ENCODE measurements around the gene RFT1. TPM values are rescaled to one million over a fixed set of nuclear protein-coding genes. Genes with fewer than 3 reads are reported as not detected.

Gene RFT1
- total and polyA plus RNA-seq, 2 donors (not counting 3 experiments of a cell fraction or from before 2014, with no cell fraction given), result 29.8 to 39.9 TPM

GRCh38 chr3:53132347-53132746 is 2.1 kb upstream of the RFT1 start:
- H3K27ac ChIP-seq (ENCODE audit: insufficient read depth, low read depth, low read length), result no peak overlapping the region
- H3K36me3 ChIP-seq (ENCODE audit: control insufficient read depth in 2 of 2, extremely low read depth in 1 of 2, insufficient read depth in 2 of 2, low read length in 2 of 2), result no peaks in the 10 kb centered on the region
- H3K4me1 ChIP-seq (ENCODE audit: control insufficient read depth, extremely low read depth, insufficient read depth, low read length), result peaks cover 14% of the 10 kb centered on the region
- H3K9ac ChIP-seq (replicated peaks; ENCODE audit: extremely low read depth, insufficient read depth, low read length), result no peak overlapping the region
- no TSS peak for BruUV-seq (replicated peaks)
- no peak for TF ChIP-seq POLR2A (IDR thresholded peaks at IDR 0.05; ENCODE audit: low read depth, low read length)
- no peak for TF ChIP-seq CTCF (IDR thresholded peaks at IDR 0.05; ENCODE audit: extremely low read depth in 1 of 2, insufficient read depth in 1 of 2, low read depth in 1 of 2, low read length in 2 of 2)
- no peak for TF ChIP-seq GATA2 (IDR thresholded peaks at IDR 0.05; ENCODE audit: insufficient read depth, insufficient read length, low read depth, low read length)
- no peak for TF ChIP-seq MYC (IDR thresholded peaks at IDR 0.05; ENCODE audit: low read depth, low read length)
- no peak for TF ChIP-seq FOS (IDR thresholded peaks at IDR 0.05; ENCODE audit: borderline replicate concordance, insufficient read depth, low read length)
- no peak for TF ChIP-seq EZH2 (IDR thresholded peaks at IDR 0.05; ENCODE audit: borderline replicate concordance, low read depth, low read length, severe bottlenecking)
- no peak for TF ChIP-seq JUN (IDR thresholded peaks at IDR 0.05; ENCODE audit: borderline replicate concordance, insufficient read depth, insufficient read length, low read depth)
- TF ChIP-seq, protein P1, sequence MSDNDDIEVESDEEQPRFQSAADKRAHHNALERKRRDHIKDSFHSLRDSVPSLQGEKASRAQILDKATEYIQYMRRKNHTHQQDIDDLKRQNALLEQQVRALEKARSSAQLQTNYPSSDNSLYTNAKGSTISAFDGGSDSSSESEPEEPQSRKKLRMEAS (IDR thresholded peaks at IDR 0.05; ENCODE audit: insufficient read depth, insufficient read length), result no peak
- TF ChIP-seq POLR2AphosphoS5 (IDR thresholded peaks at IDR 0.05; ENCODE audit: insufficient read depth, low read depth, low read length), result no peak
- FAIRE-seq, result peak; percentile 59
- no peak for DNase-seq (ENCODE audit: low read depth, low spot score)
- no peaks in the 10 kb centered on the region for H3K27me3 ChIP-seq (ENCODE audit: control insufficient read depth in 2 of 2, insufficient read depth in 2 of 2, low read length in 2 of 2)
- POLR2A ChIA-PET, result no interaction called here
- H4K20me1 ChIP-seq (replicated peaks; ENCODE audit: control insufficient read depth, extremely low read depth, insufficient read depth, low read length), result no peaks in the 10 kb centered on the region
- dilution Hi-C loops (cut with MboI; ENCODE audit: extremely low pct_ligation_motif_present, low sequenced_read_pairs), result no loop called here
- H3K9me3 ChIP-seq (replicated peaks; ENCODE audit: control insufficient read depth, insufficient read depth, low read length), result no peaks in the 10 kb centered on the region
- no peaks in the 10 kb centered on the region for H3K9me1 ChIP-seq (replicated peaks; ENCODE audit: control insufficient read depth, extremely low read depth, insufficient read depth, low read length)
- CTCF ChIA-PET, result interaction anchor here (0.7 to 8.0 kb wide), 7 partner anchors 12 to 65 kb away, joined by 3 to 199 read pairs (median 3); partner anchors contain the start of gene PRKCD
- intact Hi-C loops (cut with micrococcal nuclease), result no loop called here
- peaks cover 16% of the 10 kb centered on the region for H3K79me2 ChIP-seq (ENCODE audit: control insufficient read depth, insufficient read depth, low read length)
- no peak overlapping the region for H3K4me2 ChIP-seq (ENCODE audit: insufficient read depth, low read length)
- H2AFZ ChIP-seq (ENCODE audit: low read depth, low read length), result no peak overlapping the region
- no peak overlapping the region for H3K4me3 ChIP-seq (replicated peaks in 1 of 3; ENCODE audit: insufficient read depth in 1 of 3, low read depth in 1 of 3, low read length in 3 of 3)
